SK-N-SH (cell line): ENCODE data around the gene CORO1A. TPM values are rescaled to one million over a fixed set of nuclear protein-coding genes. Genes with fewer than 3 reads are reported as not detected.

Source experiments
- CTCF ChIA-PET: fragments of 300-600, 350-600 bp; formaldehyde crosslinking; extraction: SDS; loops from one replicate; lab custom pipeline; 2021; lab: Yijun Ruan, JAX
- POLR2A ChIA-PET: fragments of 350-600 bp; sonication (Branson Sonifier 250); formaldehyde crosslinking; extraction: SDS; loops from one replicate; lab custom pipeline; 2020; ENCODE audit warnings: antibody characterized with exemption, inconsistent platforms; lab: Yijun Ruan, JAX
- DNase-seq: peaks from one replicate; pipeline ENCODE4 v3.0.0; 2012
- H2AFZ ChIP-seq: fragments of 200-600 bp; sonication (generic); 2 replicates; pipeline ENCODE4 v1.8.1; 2016; ENCODE audit warnings: antibody characterized with exemption, mild to moderate bottlenecking, low read depth
- H3F3A ChIP-seq: fragments of 200-600 bp; sonication (generic); replicated peaks from 2 replicates; pipeline ENCODE3; 2016; ENCODE audit warnings: antibody characterized with exemption, mild to moderate bottlenecking; ENCODE audit not compliant: insufficient read depth
- H3K27ac ChIP-seq, 2 experiments: fragments of 200-500 bp in 1 of 2; fragments of 200-600 bp in 1 of 2; sonication (Bioruptor generic) in 1 of 2; sonication (generic), shearing (Covaris generic) in 1 of 2; 2 replicates each; pipeline versions ENCODE4 v1.5.1 to v1.6.1; 2014 to 2016; ENCODE audit warnings: low read depth in 2 of 2, inconsistent platforms in 1 of 2, low read length in 1 of 2, mild to moderate bottlenecking in 1 of 2, mixed read lengths in 1 of 2
- H3K27me3 ChIP-seq: fragments of 200-600 bp; sonication (generic), shearing (Covaris generic); 2 replicates; pipeline ENCODE4 v1.6.1; 2016; ENCODE audit warnings: mixed run types; ENCODE audit not compliant: insufficient read depth
- H3K36me3 ChIP-seq, 2 experiments: fragments of 200-500 bp in 1 of 2; fragments of 200-600 bp in 1 of 2; sonication (Bioruptor generic) in 1 of 2; sonication (generic) in 1 of 2; replicated peaks in 1 of 2; 2 replicates each; pipeline versions ENCODE3 to v1.5.1; 2014 to 2016; ENCODE audit warnings: low read length in 1 of 2, mild to moderate bottlenecking in 1 of 2; ENCODE audit not compliant: insufficient read depth in 2 of 2, control insufficient read depth in 1 of 2
- H3K4me1 ChIP-seq, 2 experiments: fragments of 200-500 bp in 1 of 2; fragments of 200-600 bp in 1 of 2; sonication (Bioruptor generic) in 1 of 2; sonication (generic), shearing (Covaris generic) in 1 of 2; 2 replicates each; pipeline versions ENCODE4 v1.5.1 to v1.6.1; 2014 to 2016; ENCODE audit warnings: low read depth in 1 of 2, low read length in 1 of 2, mixed run types in 1 of 2; ENCODE audit not compliant: insufficient read depth in 2 of 2, control insufficient read depth in 1 of 2
- H3K4me2 ChIP-seq: fragments of 200-600 bp; sonication (generic), shearing (Covaris generic); 2 replicates; pipeline ENCODE4 v1.6.1; 2017; ENCODE audit warnings: mixed run types
- H3K4me3 ChIP-seq, 2 experiments: fragments of 200-500 bp in 1 of 2; fragments of 200-600 bp in 1 of 2; sonication (Bioruptor generic) in 1 of 2; sonication (generic), shearing (Covaris generic) in 1 of 2; 2 replicates each; pipeline versions ENCODE4 v1.5.1 to v1.8.1; 2014 to 2016; ENCODE audit warnings: low read depth in 2 of 2, inconsistent platforms in 1 of 2, low read length in 1 of 2, mild to moderate bottlenecking in 1 of 2, mixed read lengths in 1 of 2, moderate library complexity in 1 of 2
- H3K79me2 ChIP-seq: fragments of 200-600 bp; sonication (generic); 2 replicates; pipeline ENCODE4 v1.8.1; 2017; ENCODE audit warnings: mild to moderate bottlenecking; ENCODE audit not compliant: insufficient read depth
- H3K9ac ChIP-seq: fragments of 200-600 bp; sonication (generic); 2 replicates; pipeline ENCODE4 v1.6.1; 2017; ENCODE audit warnings: mixed run types
- H3K9me2 ChIP-seq: fragments of 200-600 bp; sonication (generic); 2 replicates; pipeline ENCODE4 v1.6.1; 2017; ENCODE audit warnings: mixed run types
- H3K9me3 ChIP-seq: fragments of 200-600 bp; sonication (generic); 2 replicates; pipeline ENCODE4 v1.6.1; 2017; ENCODE audit warnings: mixed run types, mild to moderate bottlenecking, moderate library complexity
- H4K20me1 ChIP-seq: fragments of 200-600 bp; sonication (generic); 2 replicates; pipeline ENCODE4 v1.6.1; 2017; ENCODE audit warnings: mild to moderate bottlenecking, mixed run types; ENCODE audit not compliant: insufficient read depth
- ELF1 ChIP-seq: IDR thresholded peaks from 2 replicates; pipeline ENCODE4 v1.4.0; 2012
- EP300 ChIP-seq, 2 experiments: IDR thresholded peaks; 2 replicates each; pipeline versions ENCODE4 v1.4.0 to v1.6.1; 2012; ENCODE audit warnings: borderline replicate concordance in 1 of 2, low read depth in 1 of 2, low read length in 1 of 2
- FOSL2 ChIP-seq: IDR thresholded peaks from 2 replicates; pipeline ENCODE4 v1.4.0; 2012; ENCODE audit warnings: low read depth, mild to moderate bottlenecking, moderate library complexity, borderline replicate concordance
- FOXM1 ChIP-seq: IDR thresholded peaks from 2 replicates; pipeline ENCODE4 v1.4.0; 2012; ENCODE audit warnings: low read depth, mild to moderate bottlenecking
- GATA2 ChIP-seq: sonication (generic); formaldehyde crosslinking; IDR thresholded peaks from 2 replicates; pipeline ENCODE4 v1.5.0; 2020; ENCODE audit warnings: mild to moderate bottlenecking, missing genetic modification reagents
- MEF2A ChIP-seq: IDR thresholded peaks from 2 replicates; pipeline ENCODE4 v1.4.0; 2012; ENCODE audit warnings: low read depth, borderline replicate concordance
- MXI1 ChIP-seq: IDR thresholded peaks from 2 replicates; pipeline ENCODE4 v1.6.1; 2012; ENCODE audit warnings: mild to moderate bottlenecking, low read depth, low read length, improper control_type of control experiment
- POLR2AphosphoS5 ChIP-seq: IDR thresholded peaks from 2 replicates; pipeline ENCODE4 v1.6.1; 2012; ENCODE audit warnings: low read depth, low read length
- RAD21 ChIP-seq: IDR thresholded peaks from 2 replicates; pipeline ENCODE4 v1.6.1; 2012; ENCODE audit warnings: mild to moderate bottlenecking, low read length
- RCOR1 ChIP-seq: fragments of 150-350 bp; IDR thresholded peaks from 2 replicates; pipeline ENCODE4 v1.6.1; 2017; ENCODE audit warnings: antibody characterized with exemption, low read length
- REST ChIP-seq: IDR thresholded peaks from 2 replicates; pipeline ENCODE4 v1.6.1; 2012; ENCODE audit warnings: mild to moderate bottlenecking, low read depth, low read length, moderate library complexity
- RFX5 ChIP-seq: IDR thresholded peaks from 2 replicates; pipeline ENCODE4 v1.6.1; 2012; ENCODE audit warnings: mild to moderate bottlenecking, improper control_type of control experiment, low read length
- TAF1 ChIP-seq: IDR thresholded peaks from 2 replicates; pipeline ENCODE4 v1.6.1; 2012; ENCODE audit warnings: low read depth, mild to moderate bottlenecking, low read length, moderate library complexity, borderline replicate concordance
- TCF12 ChIP-seq: IDR thresholded peaks from 2 replicates; pipeline ENCODE4 v1.4.0; 2012
- TEAD4 ChIP-seq: IDR thresholded peaks from 2 replicates; pipeline ENCODE4 v1.4.0; 2012; ENCODE audit warnings: mild to moderate bottlenecking, borderline replicate concordance; ENCODE audit not compliant: insufficient read depth
- YY1 ChIP-seq: IDR thresholded peaks from 2 replicates; pipeline ENCODE4 v1.4.0; 2012; ENCODE audit warnings: low read depth, mild to moderate bottlenecking
- WGBS: methylation state at CpG from one replicate; pipeline ENCODE4 v1.1.6; 2017; ENCODE audit warnings: low lambda C conversion rate; 5-methylcytosine and 5-hydroxymethylcytosine counted together
- polyA plus RNA-seq, 3 experiments: library from polyadenylated mRNA; depleted of rRNA; stranded (reverse); fragments of >200 nt; gene quantifications; 2 replicates each; pipeline ENCODE4 v1.2.3, GENCODE V29; 2012
- TF ChIP-seq, protein P1 (sequence below): IDR thresholded peaks from 2 replicates; pipeline ENCODE4; 2012

CORO1A gene
- polyA plus RNA-seq, 1 of the 3 experiments (the other 2 are of a cell fraction): 13.5 TPM

GRCh38 chr16:30142672-30143346 lies 40.6 kb upstream of the CORO1A start:
- Histone ChIP-seq H3K9me2 (no peaks in the 10 kb centered on the region), H3K36me3 (no peaks in the 10 kb centered on the region), H3K4me3 (no peak overlapping the region), H3K9ac (no peak overlapping the region), H2AFZ (no peak overlapping the region), H3F3A (no peaks in the 10 kb centered on the region), H3K4me1 (peaks cover 0 to 3% of the 10 kb centered on the region in 2 experiments; a peak in 1 of 4 replicates), H3K9me3 (no peaks in the 10 kb centered on the region), H3K79me2 (no peaks in the 10 kb centered on the region), H3K27me3 (no peaks in the 10 kb centered on the region), H3K4me2 (no peak overlapping the region), H4K20me1 (no peaks in the 10 kb centered on the region), H3K27ac (no peak overlapping the region)
- ChIA-PET POLR2A (no interaction called here), CTCF (interaction anchor here (0.7 to 1.2 kb wide), 5 partner anchors 12 to 51 kb away, joined by 3 to 4 read pairs (median 3); partner anchors contain the start of gene TBX6)
- no peak for DNase-seq
- WGBS: 73% methylated on average over 13 of the region's 13 CpGs
- TF ChIP-seq GATA2 (CRISPR knock-in tag) (no peak), RAD21 (peak; percentile 50)

GRCh38 chr16:30143347-30143702 lies 40.1 kb upstream of the CORO1A start:
- no peak overlapping the region for H3K27ac ChIP-seq
- no peak overlapping the region for H2AFZ ChIP-seq
- no peak for DNase-seq
- H3K79me2 ChIP-seq: no peaks in the 10 kb centered on the region
- H3K9me2 ChIP-seq: no peaks in the 10 kb centered on the region
- H3K4me1 ChIP-seq: no peaks in the 10 kb centered on the region
- H3K27me3 ChIP-seq: no peaks in the 10 kb centered on the region
- TF ChIP-seq, protein P1, sequence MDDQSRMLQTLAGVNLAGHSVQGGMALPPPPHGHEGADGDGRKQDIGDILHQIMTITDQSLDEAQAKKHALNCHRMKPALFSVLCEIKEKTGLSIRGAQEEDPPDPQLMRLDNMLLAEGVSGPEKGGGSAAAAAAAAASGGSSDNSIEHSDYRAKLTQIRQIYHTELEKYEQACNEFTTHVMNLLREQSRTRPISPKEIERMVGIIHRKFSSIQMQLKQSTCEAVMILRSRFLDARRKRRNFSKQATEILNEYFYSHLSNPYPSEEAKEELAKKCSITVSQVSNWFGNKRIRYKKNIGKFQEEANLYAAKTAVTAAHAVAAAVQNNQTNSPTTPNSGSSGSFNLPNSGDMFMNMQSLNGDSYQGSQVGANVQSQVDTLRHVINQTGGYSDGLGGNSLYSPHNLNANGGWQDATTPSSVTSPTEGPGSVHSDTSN: no peak
- TF ChIP-seq FOXM1: no peak
- no peak for TF ChIP-seq RAD21
- no peak for TF ChIP-seq EP300 (IDR thresholded peaks at IDR 0.05; ENCODE audit: borderline replicate concordance in 1 of 2, low read depth in 1 of 2, low read length in 1 of 2)
- TF ChIP-seq MXI1: no peak
- no peak for TF ChIP-seq YY1
- TF ChIP-seq FOSL2: no peak
- TF ChIP-seq ELF1: no peak
- WGBS: 48% methylated on average over 2 of the region's 2 CpGs
- H3F3A ChIP-seq: no peaks in the 10 kb centered on the region
- H3K4me2 ChIP-seq: no peak overlapping the region
- no peak overlapping the region for H3K9ac ChIP-seq
- POLR2A ChIA-PET: no interaction called here
- no peak overlapping the region for H3K4me3 ChIP-seq
- CTCF ChIA-PET: interaction anchor here (0.7 to 1.2 kb wide), 4 partner anchors 12 to 52 kb away, joined by 3 to 4 read pairs (median 4); partner anchors contain the start of gene TBX6
- no peaks in the 10 kb centered on the region for H3K36me3 ChIP-seq
- H4K20me1 ChIP-seq: no peaks in the 10 kb centered on the region
- H3K9me3 ChIP-seq: no peaks in the 10 kb centered on the region

GRCh38 chr16:30144017-30144416 lies 39.4 kb upstream of the CORO1A start:
- Histone ChIP-seq H3K79me2 (no peaks in the 10 kb centered on the region), H3K9me3 (no peaks in the 10 kb centered on the region), H3K9me2 (no peaks in the 10 kb centered on the region), H3K27me3 (no peaks in the 10 kb centered on the region), H3K9ac (no peak overlapping the region), H3K4me3 (no peak overlapping the region), H3K36me3 (no peaks in the 10 kb centered on the region), H3K4me1 (no peaks in the 10 kb centered on the region), H3K4me2 (no peak overlapping the region), H4K20me1 (no peaks in the 10 kb centered on the region), H3F3A (no peaks in the 10 kb centered on the region), H2AFZ (no peak overlapping the region), H3K27ac (no peak overlapping the region)
- DNase-seq: no peak
- TF ChIP-seq GATA2 (CRISPR knock-in tag) (no peak), REST (no peak), RCOR1 (no peak), TAF1 (no peak), MEF2A (no peak), TCF12 (no peak), RFX5 (no peak), MXI1 (no peak), POLR2AphosphoS5 (no peak), TEAD4 (no peak)
- CTCF ChIA-PET: no interaction called here
- POLR2A ChIA-PET: no interaction called here
